SK-N-SH treated with all-trans-retinoic acid at 6 μM for 48 hours (cell line): ENCODE data around the gene EPDR1.

Experiments
- ARNTL ChIP-seq: fragments of 450-650 bp; formaldehyde crosslinking; IDR thresholded peaks from 2 replicates; pipeline ENCODE4 v1.5.0; 2020; ENCODE audit warnings: low read depth, mild to moderate bottlenecking, moderate library complexity, borderline replicate concordance
- BACH2 ChIP-seq: fragments of 250-450 bp; sonication (Bioruptor Pico); IDR thresholded peaks from 2 replicates; pipeline ENCODE4 v1.9.0; 2021; ENCODE audit warnings: mild to moderate bottlenecking, borderline replicate concordance
- CSDC2 ChIP-seq: fragments of 250-450 bp; sonication (Bioruptor Pico); IDR thresholded peaks from 2 replicates; pipeline ENCODE4 v1.5.0; 2020; ENCODE audit warnings: mild to moderate bottlenecking, moderate library complexity
- OSR1 ChIP-seq: fragments of 250-450 bp; sonication (Bioruptor Pico); IDR thresholded peaks from 2 replicates; pipeline ENCODE4 v1.8.0; 2022; ENCODE audit warnings: moderate library complexity, mild to moderate bottlenecking, inconsistent platforms
- PATZ1 ChIP-seq: fragments of 250-450 bp; sonication (Bioruptor Pico); IDR thresholded peaks from 2 replicates; pipeline ENCODE4 v1.8.0; 2020; ENCODE audit warnings: mild to moderate bottlenecking, moderate library complexity, borderline replicate concordance

GRCh38 chr7:37899712-37900247 is 20.7 kb upstream of the EPDR1 start:
- TF ChIP-seq OSR1 (CRISPR knock-in tag) (no peak), CSDC2 (no peak), BACH2 (CRISPR knock-in tag) (no peak), PATZ1 (CRISPR knock-in tag) (no peak), ARNTL (CRISPR knock-in tag) (no peak)
